ELF-1 (cell line): ENCODE data around the gene PNPLA2.

Source experiments
- DNase-seq: peaks from one replicate; pipeline ENCODE4 v3.0.0-alpha.2; 2016; ENCODE audit warnings: low read depth, low spot score

PNPLA2 gene

GRCh38 chr11:798093-798713 lies 20.5 kb upstream of the PNPLA2 start, which contains the start of gene SLC25A22:
SLC25A22 (minus strand) TSS chr11:798281; CDS start chr11:795006, 3,275 bp downstream.
- peak; percentile 77 for DNase-seq

GRCh38 chr11:799641-800316 lies 18.9 kb upstream of the PNPLA2 start:
- DNase-seq, result no peak

GRCh38 chr11:800473-800872 lies 18.2 kb upstream of the PNPLA2 start:
- DNase-seq, result no peak

- no peak for DNase-seq
Observed at GRCh38 chr11:801097-801780, 17.5 kb upstream of the PNPLA2 start.

DNA sequence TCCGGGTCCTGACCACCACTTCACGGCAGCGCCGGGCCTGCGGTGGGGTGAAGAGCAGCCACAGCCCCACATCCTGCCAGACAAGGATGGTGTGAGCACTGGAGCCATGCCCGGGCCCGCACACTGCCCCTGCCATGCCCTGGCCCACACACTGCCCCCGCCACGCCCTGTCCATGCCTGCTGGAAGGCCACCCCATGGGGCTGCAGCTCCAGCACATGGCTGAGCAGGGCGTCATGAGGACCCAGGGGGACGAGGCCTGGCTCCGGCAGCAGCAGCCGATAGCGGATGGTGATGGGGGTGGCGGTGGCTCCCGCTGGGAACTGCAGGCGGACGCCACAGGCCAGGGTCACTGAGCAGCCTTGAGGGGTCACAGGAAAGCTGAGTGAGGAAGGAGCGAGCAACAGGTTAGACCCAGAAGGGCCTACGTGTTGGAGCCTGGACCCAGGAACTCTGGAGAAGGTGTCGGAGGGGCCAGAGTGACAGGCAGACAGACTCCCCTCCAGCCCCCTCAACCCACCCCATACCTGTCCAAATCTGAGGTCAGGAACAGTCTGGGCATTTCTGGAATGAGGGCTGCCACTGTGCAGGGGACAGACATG lies 16.6 kb upstream of the PNPLA2 start:
- DNase-seq, result no peak

DNA sequence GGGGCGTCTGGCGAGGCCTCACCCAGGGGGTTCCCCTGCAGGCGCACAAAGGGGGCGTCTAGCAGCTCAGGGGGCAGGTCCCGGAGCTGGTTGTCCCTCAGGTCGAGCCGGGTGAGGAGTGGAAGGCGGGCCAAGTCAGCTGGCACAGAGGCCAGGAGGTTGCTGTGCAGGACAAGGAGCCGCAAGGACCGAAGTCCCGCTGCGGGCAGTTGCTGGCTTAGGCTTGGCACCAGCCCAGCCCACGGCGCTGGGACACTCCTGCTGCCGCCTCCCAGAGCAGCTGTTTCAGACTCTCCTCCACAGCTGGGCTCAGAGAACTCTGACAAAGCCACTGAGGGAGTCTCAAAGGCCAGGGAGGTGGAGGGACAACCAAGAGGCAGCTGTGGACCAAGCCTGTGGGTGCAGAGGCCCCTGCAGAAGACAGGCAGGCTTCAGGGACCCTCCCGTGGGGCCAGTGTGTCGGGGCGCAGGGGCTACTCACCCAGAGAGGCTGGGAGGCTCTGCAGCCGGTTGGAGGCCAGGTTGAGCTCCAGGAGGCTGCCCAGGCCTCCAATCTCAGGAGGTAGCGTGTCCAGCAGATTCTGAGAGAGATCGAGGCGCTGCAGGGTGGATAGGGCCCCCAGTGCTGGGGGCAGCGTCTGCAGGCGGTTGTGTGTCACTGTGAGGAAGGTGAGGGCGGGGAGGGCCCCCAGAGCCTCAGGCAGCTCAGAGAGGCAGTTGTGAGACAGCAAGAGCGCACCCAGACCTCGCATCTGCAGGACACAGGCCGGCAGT lies 15.8 kb upstream of the PNPLA2 start:
- DNase-seq, result no peak

DNA sequence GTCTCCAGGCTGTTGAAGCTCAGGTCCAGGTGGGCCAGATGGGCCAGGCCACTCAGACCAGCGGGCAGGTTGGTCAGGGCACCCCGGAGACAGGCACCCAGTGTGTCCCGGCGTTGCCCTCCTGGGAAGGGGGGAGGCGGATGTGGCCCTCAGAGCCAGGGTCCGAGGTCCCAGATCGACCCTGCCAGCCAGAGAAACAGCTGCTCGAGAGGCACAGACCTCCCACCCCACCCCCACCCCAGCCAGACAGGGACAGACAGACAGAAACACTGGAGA lies 15.3 kb upstream of the PNPLA2 start:
- DNase-seq, result no peak

DNA sequence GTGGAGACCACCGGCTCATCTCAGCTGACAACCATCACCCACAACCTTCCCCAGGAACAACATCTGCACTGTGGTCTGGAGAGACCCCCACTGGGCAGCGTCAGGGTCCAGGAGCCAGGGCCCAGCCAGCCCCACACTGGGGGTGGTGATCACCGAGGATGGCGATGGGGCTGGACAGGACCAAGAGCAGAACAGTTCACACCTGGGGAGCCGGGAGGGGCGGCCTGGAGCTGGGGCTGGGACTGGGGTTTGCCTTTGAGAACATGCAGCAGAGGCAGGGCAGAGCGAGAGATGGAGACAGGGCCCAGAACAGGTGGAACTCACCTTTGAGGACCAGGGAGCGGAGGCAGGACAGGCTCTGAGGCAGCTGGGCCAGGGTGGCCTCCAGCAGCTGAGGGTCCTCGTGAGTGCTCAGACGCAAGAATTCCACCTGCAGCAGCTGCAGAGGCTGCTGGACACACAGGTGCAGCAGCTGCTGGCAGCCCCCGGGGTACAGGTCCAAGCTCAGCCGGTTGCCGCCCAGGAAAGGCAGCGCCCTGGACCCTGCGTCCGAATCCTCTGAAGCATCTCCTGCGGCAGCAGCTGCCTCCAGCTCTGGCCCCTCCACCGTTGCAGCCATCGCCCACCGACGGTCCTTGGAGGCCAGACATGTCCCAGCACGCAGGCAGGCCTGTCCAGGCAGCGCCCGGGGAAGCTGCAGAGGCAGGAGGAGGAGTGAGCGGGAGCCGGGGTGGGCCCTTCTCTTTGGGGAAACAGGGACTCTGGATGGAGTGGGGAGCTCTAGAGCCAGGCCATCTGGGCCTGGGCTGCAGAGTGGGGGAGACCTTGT lies 14.7 kb upstream of the PNPLA2 start:
- no peak for DNase-seq

DNA sequence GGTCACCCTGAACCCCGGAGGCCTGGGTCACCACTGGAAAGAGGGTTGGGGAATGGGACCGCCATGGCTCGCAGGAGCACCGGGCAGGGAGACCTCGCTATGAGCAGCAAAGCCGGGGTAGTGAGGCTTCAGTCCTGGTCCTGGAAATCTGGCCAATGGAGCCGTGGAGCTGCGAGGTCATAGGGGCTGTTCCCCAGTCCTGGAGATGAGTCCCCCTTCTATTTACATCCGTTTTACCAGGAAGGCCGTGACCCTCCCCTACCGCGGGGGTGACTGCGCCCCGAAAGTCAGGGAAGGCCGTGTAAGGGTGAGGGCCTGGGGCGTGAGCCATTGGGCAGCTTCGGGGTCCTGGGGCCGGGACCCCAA lies 14.1 kb upstream of the PNPLA2 start:
- DNase-seq, result no peak

GRCh38 chr11:808427-809286 lies 10.1 kb upstream of the PNPLA2 start:
- DNase-seq, result no peak

- peak; percentile 98 for DNase-seq
Observed at GRCh38 chr11:809287-810039, 9.3 kb upstream of the PNPLA2 start, which contains the start of gene RPLP2. RPLP2 (plus strand) TSS chr11:809967; CDS start chr11:810235, 268 bp downstream.

GRCh38 chr11:810040-810567 lies 8.6 kb upstream of the PNPLA2 start:
- DNase-seq, result no peak

DNA sequence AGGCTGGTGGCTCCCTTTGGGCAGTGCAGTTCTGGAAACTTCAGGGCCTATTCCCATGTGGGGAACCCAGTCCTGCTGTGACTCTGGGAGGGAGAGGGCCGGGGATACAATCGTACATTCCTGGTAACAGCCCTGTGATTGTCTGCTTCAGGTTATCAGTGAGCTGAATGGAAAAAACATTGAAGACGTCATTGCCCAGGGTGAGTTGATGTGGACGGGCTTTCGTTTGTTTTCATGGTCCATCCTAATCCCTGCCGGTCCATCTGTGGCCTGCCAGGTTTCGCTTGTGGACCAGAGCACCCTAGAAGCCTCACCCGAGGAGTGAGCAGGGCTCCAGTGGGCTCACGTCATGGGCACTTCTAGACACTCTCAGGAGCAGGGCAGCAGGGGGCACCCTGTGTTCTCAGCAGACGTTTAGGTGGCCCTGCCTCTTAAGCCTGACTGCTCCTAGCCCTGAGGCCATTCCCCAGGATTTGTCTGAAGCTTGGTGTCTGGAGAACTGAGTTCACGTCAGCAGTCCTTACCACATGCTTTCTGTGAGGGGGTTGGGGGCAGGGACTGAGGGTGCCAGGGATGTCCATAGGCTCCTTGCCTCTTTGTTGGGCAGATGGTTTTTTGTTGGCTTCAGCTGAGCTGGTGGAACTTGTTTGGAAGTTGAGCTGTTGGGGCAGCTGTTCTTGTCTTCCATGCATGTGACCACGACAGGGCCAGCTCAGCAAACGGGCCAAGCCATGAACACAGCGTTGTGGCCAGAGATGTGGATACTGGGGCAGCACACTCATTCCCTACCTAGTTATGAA lies 7.1 kb upstream of the PNPLA2 start:
- DNase-seq, result peak; percentile 37

GRCh38 chr11:812390-812789 lies 6.3 kb upstream of the PNPLA2 start:
- DNase-seq, result no peak

- DNase-seq, result no peak
Observed at GRCh38 chr11:813072-813455, 5.7 kb upstream of the PNPLA2 start.

- DNase-seq, result peak; percentile 32
Observed at GRCh38 chr11:813456-814096, 5.1 kb upstream of the PNPLA2 start.

DNA sequence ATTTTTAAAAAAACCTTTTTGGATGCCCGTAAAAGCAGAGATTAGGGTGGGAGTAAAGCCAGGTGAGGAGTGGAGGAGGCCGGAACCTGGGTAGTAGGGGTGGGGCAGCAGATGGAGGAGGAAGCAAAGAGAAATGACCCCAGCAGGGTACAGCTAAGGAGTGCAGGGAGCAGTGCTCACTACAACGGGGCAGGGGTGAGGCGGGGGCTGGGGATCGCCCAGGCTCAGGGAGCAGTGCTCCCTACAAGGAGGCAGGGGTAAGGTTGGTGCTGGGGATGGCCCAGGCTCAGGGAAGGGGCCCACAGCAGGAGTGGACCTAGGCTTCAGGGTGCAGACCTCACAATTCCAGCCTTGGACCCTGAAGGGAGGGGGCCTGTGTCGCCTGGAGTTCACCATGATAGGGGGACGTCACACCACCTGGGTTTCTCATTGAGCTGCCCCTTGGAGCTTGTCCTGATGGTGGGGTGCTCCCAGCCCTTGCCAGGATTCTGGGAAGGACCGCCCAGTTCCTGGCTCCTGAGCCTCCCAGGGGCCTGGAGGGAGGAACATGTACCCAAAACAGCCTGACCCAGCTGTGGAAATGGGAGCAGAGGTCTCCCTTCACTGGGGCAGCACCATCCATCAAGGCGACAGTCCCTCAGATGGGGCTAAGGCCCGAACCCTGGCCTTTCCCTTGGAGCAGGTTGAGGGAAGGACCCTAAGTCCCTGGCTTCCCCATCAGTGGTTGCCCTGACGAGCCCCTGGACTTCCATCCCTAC lies 2.9 kb upstream of the PNPLA2 start:
- no peak for DNase-seq
